ENCODE data around the gene LCTL. TPM values are rescaled to one million over a fixed set of nuclear protein-coding genes. Genes with fewer than 3 reads are reported as not detected.

The LCTL gene
- total RNA-seq, 1 experiment from 2014 or later = not detected

DNA sequence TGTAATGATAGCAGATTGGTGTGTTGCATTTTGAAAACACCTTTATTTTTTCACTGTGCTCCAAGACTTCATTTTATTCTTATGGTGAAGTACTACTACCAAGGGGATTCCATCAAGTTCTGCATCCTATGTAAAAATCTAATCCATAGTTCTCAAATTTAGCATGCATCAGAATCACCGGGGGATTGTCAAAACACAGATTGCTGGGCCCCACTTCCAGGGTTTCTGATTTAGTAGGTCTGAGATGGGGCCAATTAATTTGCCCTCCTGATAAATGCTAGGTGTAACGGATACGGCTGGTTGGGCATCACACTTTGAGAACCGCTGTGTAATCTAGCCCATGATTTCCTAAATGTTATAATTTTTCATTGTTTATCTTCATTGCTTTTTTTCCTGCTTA lies 60.0 kb downstream of the LCTL start (continued):
- TF ChIP-seq, protein P1, sequence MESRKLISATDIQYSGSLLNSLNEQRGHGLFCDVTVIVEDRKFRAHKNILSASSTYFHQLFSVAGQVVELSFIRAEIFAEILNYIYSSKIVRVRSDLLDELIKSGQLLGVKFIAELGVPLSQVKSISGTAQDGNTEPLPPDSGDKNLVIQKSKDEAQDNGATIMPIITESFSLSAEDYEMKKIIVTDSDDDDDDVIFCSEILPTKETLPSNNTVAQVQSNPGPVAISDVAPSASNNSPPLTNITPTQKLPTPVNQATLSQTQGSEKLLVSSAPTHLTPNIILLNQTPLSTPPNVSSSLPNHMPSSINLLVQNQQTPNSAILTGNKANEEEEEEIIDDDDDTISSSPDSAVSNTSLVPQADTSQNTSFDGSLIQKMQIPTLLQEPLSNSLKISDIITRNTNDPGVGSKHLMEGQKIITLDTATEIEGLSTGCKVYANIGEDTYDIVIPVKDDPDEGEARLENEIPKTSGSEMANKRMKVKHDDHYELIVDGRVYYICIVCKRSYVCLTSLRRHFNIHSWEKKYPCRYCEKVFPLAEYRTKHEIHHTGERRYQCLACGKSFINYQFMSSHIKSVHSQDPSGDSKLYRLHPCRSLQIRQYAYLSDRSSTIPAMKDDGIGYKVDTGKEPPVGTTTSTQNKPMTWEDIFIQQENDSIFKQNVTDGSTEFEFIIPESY (IDR thresholded peaks at IDR 0.05; ENCODE audit: extremely low read depth, insufficient replicate concordance, low read length) = no peak
- no peak for TF ChIP-seq CBX3 (IDR thresholded peaks at IDR 0.05; ENCODE audit: low read depth)

DNA sequence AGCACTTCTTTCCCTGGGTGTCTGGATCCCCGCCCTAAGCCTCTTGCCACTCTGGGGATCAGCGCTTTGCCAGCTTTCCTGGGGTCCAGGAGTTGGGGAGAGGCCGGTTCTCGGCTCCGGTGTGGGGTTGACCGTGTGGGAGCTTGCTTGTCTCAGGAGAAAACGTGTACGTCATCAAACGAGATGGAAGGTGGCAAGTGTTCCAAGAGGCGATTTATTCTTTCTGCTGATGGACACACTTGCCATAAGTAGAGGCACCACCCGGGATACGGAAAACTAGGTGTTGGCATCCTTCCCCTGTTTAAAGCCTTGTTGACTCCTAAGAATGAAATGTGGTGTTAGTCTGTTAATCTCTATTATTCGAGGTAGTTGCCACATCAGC lies 60.4 kb downstream of the LCTL start:
- TSS peak; percentile 83 for BruUV-seq (replicated peaks)
- H3K36me3 ChIP-seq (ENCODE audit: control insufficient read depth in 1 of 2, insufficient read depth in 2 of 2, low read length in 2 of 2) = peaks cover 39 to 41% of the 10 kb centered on the region in 2 experiments
- peak overlapping the region; percentile 86 for H3K27ac ChIP-seq (ENCODE audit: low read depth, low read length)
- ChIA-PET POLR2A (interaction anchor here (0.8 to 1.0 kb wide), 3 partner anchors 9 to 13 kb away, joined by 3 read pairs; no protein-coding TSS in a partner anchor), RAD21 (ENCODE audit: low non-redundant PET in 1 of 2, low total read pairs in 2 of 2, uncharacterized antibody in 2 of 2, unreplicated experiment in 2 of 2) (no interaction called here), CTCF (no interaction called here)
- H2AFZ ChIP-seq (ENCODE audit: low read depth, low read length, poor library complexity, severe bottlenecking) = peak overlapping the region; percentile 93
- peak overlapping the region; percentile 90 to 98 for H3K4me3 ChIP-seq (replicated peaks in 1 of 2; ENCODE audit: low read depth in 1 of 2, low read length in 2 of 2)
- intact Hi-C loops (cut with micrococcal nuclease) = no loop called here
- ATAC-seq (peak; percentile 57), DNase-seq (ENCODE audit: low read depth, low spot score) (no peak)
- H3K27me3 ChIP-seq (ENCODE audit: insufficient read depth, low read length) = no peaks in the 10 kb centered on the region
- no peaks in the 10 kb centered on the region for H3K9me2 ChIP-seq (ENCODE audit: insufficient read depth)
- H4K20me1 ChIP-seq (ENCODE audit: insufficient read depth) = peaks cover 26% of the 10 kb centered on the region; the same call in 1 of the 2 replicates
- H3K9ac ChIP-seq (ENCODE audit: low read length) = peak overlapping the region; percentile 99
- H3K9me3 ChIP-seq (ENCODE audit: control insufficient read depth in 1 of 2, insufficient read depth in 1 of 2, low read depth in 1 of 2, low read length in 2 of 2) = no peaks in the 10 kb centered on the region
- no peak for TF ChIP-seq ELF1 (IDR thresholded peaks at IDR 0.05; ENCODE audit: borderline replicate concordance, low read depth)
- TF ChIP-seq, protein P1 (IDR thresholded peaks at IDR 0.05; ENCODE audit: extremely low read depth, insufficient replicate concordance, low read length) = no peak
- TF ChIP-seq POLR2A (IDR thresholded peaks at IDR 0.05; ENCODE audit: borderline replicate concordance, extremely low read depth, insufficient read depth, insufficient read length) = no peak
- TF ChIP-seq RAD21 (IDR thresholded peaks at IDR 0.05; ENCODE audit: low read depth) = no peak
- no peak for TF ChIP-seq YY1 (IDR thresholded peaks at IDR 0.05; ENCODE audit: extremely low read depth, insufficient replicate concordance, low read depth, low read length)
- TF ChIP-seq ZNF274 (IDR thresholded peaks at IDR 0.05; ENCODE audit: low read depth, low read length) = no peak
- no peak for TF ChIP-seq ZFX (IDR thresholded peaks at IDR 0.05)
- TF ChIP-seq SIN3A (IDR thresholded peaks at IDR 0.05; ENCODE audit: low read depth) = no peak
- H3K79me2 ChIP-seq (ENCODE audit: insufficient read depth, low read length) = peaks cover 82% of the 10 kb centered on the region
- H3K4me1 ChIP-seq (ENCODE audit: control insufficient read depth in 1 of 2, insufficient read depth in 2 of 2, low read length in 2 of 2) = peaks cover 4 to 27% of the 10 kb centered on the region in 2 experiments; a peak in 3 of 4 replicates
- H3K4me2 ChIP-seq (ENCODE audit: low read length) = peak overlapping the region; percentile 86
